HCT116 (cell line): ENCODE measurements around the gene NFASC. TPM values are rescaled to one million over a fixed set of nuclear protein-coding genes. Genes with fewer than 3 reads are reported as not detected.

Experiments
- ATAC-seq: fragments of 200-7000 bp; cut with Tn5 transposase; 2 replicates; pipeline ENCODE4 v1.9.1; 2020; ENCODE audit warnings: mild to moderate bottlenecking, moderate library complexity
- BruUV-seq: library from RNA; stranded (reverse); fragments of 400-500 nt; replicated peaks from 2 replicates; lab custom pipeline; 2021; lab: Mats Ljungman, UMichigan
- CTCF ChIA-PET: fragments of 300-600 bp; sonication (Branson Sonifier 250); formaldehyde crosslinking; loops from one replicate; lab custom pipeline; 2021; ENCODE audit warnings: antibody characterized with exemption; lab: Charles Lee
- POLR2A ChIA-PET: fragments of 300-600, 350-600 bp; sonication (Branson Sonifier 250); formaldehyde crosslinking; loops from one replicate; lab custom pipeline; 2021; ENCODE audit warnings: antibody characterized with exemption; lab: Charles Lee
- RAD21 ChIA-PET, 2 experiments: fragments of 300-600 bp; sonication (Branson Sonifier 250); formaldehyde crosslinking; loops; one replicate each; lab custom pipeline; 2023; ENCODE audit warnings: low total read pairs in 2 of 2; ENCODE audit not compliant: uncharacterized antibody in 2 of 2, unreplicated experiment in 2 of 2, low non-redundant PET in 1 of 2; lab: Charles Lee
- DNase-seq: peaks from one replicate; pipeline ENCODE4 v3.0.0-alpha.2; 2010; ENCODE audit warnings: low read depth, low spot score
- H2AFZ ChIP-seq: fragments of 200-600 bp; shearing (Covaris generic), sonication (generic); 2 replicates; pipeline ENCODE4 v1.6.1; 2017; ENCODE audit warnings: low read depth, mixed run types, mixed read lengths, antibody characterized with exemption, low read length; ENCODE audit not compliant: poor library complexity, severe bottlenecking
- H3K27ac ChIP-seq: 2 replicates; pipeline ENCODE4 v1.5.1; 2012; ENCODE audit warnings: low read depth, low read length
- H3K27me3 ChIP-seq: fragments of 200-600 bp; sonication (generic); 2 replicates; pipeline ENCODE4 v1.6.1; 2016; ENCODE audit warnings: mixed run types, low read length, mixed read lengths; ENCODE audit not compliant: insufficient read depth
- H3K36me3 ChIP-seq, 2 experiments: fragments of 200-500 bp in 1 of 2; fragments of 200-600 bp in 1 of 2; sonication (Bioruptor generic) in 1 of 2; sonication (generic) in 1 of 2; 2 replicates each; pipeline versions ENCODE4 v1.5.1 to v1.6.1; 2014 to 2016; ENCODE audit warnings: low read length in 2 of 2, inconsistent platforms in 1 of 2, mixed read lengths in 1 of 2, mixed run types in 1 of 2; ENCODE audit not compliant: insufficient read depth in 2 of 2, control insufficient read depth in 1 of 2
- H3K4me1 ChIP-seq, 2 experiments: fragments of 200-600 bp in 1 of 2; sonication (generic) in 1 of 2; 2 replicates each; pipeline versions ENCODE4 v1.5.1 to v1.6.1; 2012 to 2017; ENCODE audit warnings: low read length in 2 of 2, inconsistent platforms in 1 of 2, mild to moderate bottlenecking in 1 of 2, mixed read lengths in 1 of 2, mixed run types in 1 of 2, moderate library complexity in 1 of 2; ENCODE audit not compliant: insufficient read depth in 2 of 2, control insufficient read depth in 1 of 2
- H3K4me2 ChIP-seq: fragments of 200-600 bp; sonication (generic); 2 replicates; pipeline ENCODE4 v1.6.1; 2017; ENCODE audit warnings: mixed run types, low read length, mixed read lengths
- H3K4me3 ChIP-seq, 2 experiments: fragments of 200-600 bp in 1 of 2; sonication (generic) in 1 of 2; replicated peaks in 1 of 2; 2 replicates each; pipeline ENCODE4 v1.5.1; 2011 to 2016; ENCODE audit warnings: low read length in 2 of 2, control low read depth in 1 of 2, low read depth in 1 of 2, mild to moderate bottlenecking in 1 of 2, mixed read lengths in 1 of 2, mixed run types in 1 of 2
- H3K79me2 ChIP-seq: fragments of 200-600 bp; sonication (generic); 2 replicates; pipeline ENCODE4 v1.6.1; 2017; ENCODE audit warnings: mild to moderate bottlenecking, mixed run types, low read length, moderate library complexity, mixed read lengths; ENCODE audit not compliant: insufficient read depth
- H3K9ac ChIP-seq: fragments of 200-600 bp; sonication (generic); 2 replicates; pipeline ENCODE4 v1.6.1; 2016; ENCODE audit warnings: low read length, mixed read lengths
- H3K9me2 ChIP-seq: fragments of 200-600 bp; sonication (generic), shearing (Covaris generic); 2 replicates; pipeline ENCODE4 v1.6.1; 2017; ENCODE audit warnings: mixed run types, mild to moderate bottlenecking, moderate library complexity; ENCODE audit not compliant: insufficient read depth
- H3K9me3 ChIP-seq, 2 experiments: fragments of 200-500 bp in 1 of 2; fragments of 200-600 bp in 1 of 2; sonication (Bioruptor generic) in 1 of 2; sonication (generic) in 1 of 2; 2 replicates each; pipeline ENCODE4 v1.6.1; 2014 to 2017; ENCODE audit warnings: low read length in 2 of 2, mixed read lengths in 2 of 2, inconsistent platforms in 1 of 2, low read depth in 1 of 2, mild to moderate bottlenecking in 1 of 2, mixed run types in 1 of 2, moderate library complexity in 1 of 2; ENCODE audit not compliant: control insufficient read depth in 1 of 2, insufficient read depth in 1 of 2
- H4K20me1 ChIP-seq: fragments of 200-600 bp; sonication (generic), shearing (Covaris generic); 2 replicates; pipeline ENCODE4 v1.6.1; 2017; ENCODE audit warnings: mixed run types, mild to moderate bottlenecking, moderate library complexity; ENCODE audit not compliant: insufficient read depth
- CEBPB ChIP-seq: IDR thresholded peaks from 2 replicates; pipeline ENCODE4 v1.6.1; 2012; ENCODE audit warnings: low read depth
- ELF1 ChIP-seq: IDR thresholded peaks from 2 replicates; pipeline ENCODE4 v1.6.1; 2012; ENCODE audit warnings: low read depth, borderline replicate concordance
- EZH2 ChIP-seq: fragments of 200-600 bp; sonication (generic); IDR thresholded peaks from 2 replicates; pipeline ENCODE4 v1.6.1; 2017; ENCODE audit warnings: antibody characterized with exemption, mixed run types
- EZH2phosphoT487 ChIP-seq: fragments of 200-600 bp; IDR thresholded peaks from 2 replicates; pipeline ENCODE4 v1.6.1; 2018; ENCODE audit warnings: antibody characterized with exemption, borderline replicate concordance
- FOSL1 ChIP-seq: IDR thresholded peaks from 2 replicates; pipeline ENCODE4 v1.6.1; 2012; ENCODE audit warnings: low read depth
- JUND ChIP-seq: IDR thresholded peaks from 2 replicates; pipeline ENCODE4 v1.6.1; 2012
- SP1 ChIP-seq: IDR thresholded peaks from 2 replicates; pipeline ENCODE4 v1.6.1; 2012; ENCODE audit warnings: low read depth
- SRF ChIP-seq: IDR thresholded peaks from 2 replicates; pipeline ENCODE4 v1.6.1; 2012; ENCODE audit warnings: low read depth
- ZFX ChIP-seq: fragments of 450-650 bp; IDR thresholded peaks from 2 replicates; pipeline ENCODE4 v1.6.1; 2017
- ZNF274 ChIP-seq: fragments of 200-500 bp; sonication (Bioruptor generic); IDR thresholded peaks from 2 replicates; pipeline ENCODE4 v1.6.1; 2014; ENCODE audit warnings: mild to moderate bottlenecking, low read depth, low read length, inconsistent platforms
- intact Hi-C: fragments of 100-400 bp; cut with micrococcal nuclease; formaldehyde crosslinking; loops from 2 replicates; pipeline ENCODE4 v1.10.0; 2022
- total RNA-seq: library from RNA; stranded (reverse); gene quantifications from one replicate; pipeline ENCODE4 v1.2.1, GENCODE V29; 2021; ENCODE audit not compliant: unreplicated experiment
- TF ChIP-seq, protein P1 (sequence below): IDR thresholded peaks from 2 replicates; pipeline ENCODE4 v1.6.1; 2012; ENCODE audit warnings: low read depth
- TF ChIP-seq, protein P2 (sequence below), 3 experiments: fragments of 200-600 bp in 1 of 3; sonication (generic) in 1 of 3; IDR thresholded peaks in 2 of 3; conservative IDR thresholded peaks in 1 of 3; 2 replicates each; pipeline ENCODE4 v1.5.1; 2012 to 2017; ENCODE audit warnings: low read depth in 2 of 3, low read length in 2 of 3, antibody characterized with exemption in 1 of 3, borderline replicate concordance in 1 of 3, control low read depth in 1 of 3, mild to moderate bottlenecking in 1 of 3, mixed read lengths in 1 of 3, mixed run types in 1 of 3, moderate library complexity in 1 of 3; ENCODE audit not compliant: insufficient read depth in 1 of 3
- TF ChIP-seq, protein P3 (sequence below): IDR thresholded peaks from 2 replicates; pipeline ENCODE4 v1.6.1; 2011; ENCODE audit warnings: mild to moderate bottlenecking, low read length, moderate library complexity; ENCODE audit not compliant: insufficient replicate concordance; ENCODE audit errors: extremely low read depth

NFASC gene
- total RNA-seq, 1 experiment from 2014 or later = 0.57 TPM

DNA sequence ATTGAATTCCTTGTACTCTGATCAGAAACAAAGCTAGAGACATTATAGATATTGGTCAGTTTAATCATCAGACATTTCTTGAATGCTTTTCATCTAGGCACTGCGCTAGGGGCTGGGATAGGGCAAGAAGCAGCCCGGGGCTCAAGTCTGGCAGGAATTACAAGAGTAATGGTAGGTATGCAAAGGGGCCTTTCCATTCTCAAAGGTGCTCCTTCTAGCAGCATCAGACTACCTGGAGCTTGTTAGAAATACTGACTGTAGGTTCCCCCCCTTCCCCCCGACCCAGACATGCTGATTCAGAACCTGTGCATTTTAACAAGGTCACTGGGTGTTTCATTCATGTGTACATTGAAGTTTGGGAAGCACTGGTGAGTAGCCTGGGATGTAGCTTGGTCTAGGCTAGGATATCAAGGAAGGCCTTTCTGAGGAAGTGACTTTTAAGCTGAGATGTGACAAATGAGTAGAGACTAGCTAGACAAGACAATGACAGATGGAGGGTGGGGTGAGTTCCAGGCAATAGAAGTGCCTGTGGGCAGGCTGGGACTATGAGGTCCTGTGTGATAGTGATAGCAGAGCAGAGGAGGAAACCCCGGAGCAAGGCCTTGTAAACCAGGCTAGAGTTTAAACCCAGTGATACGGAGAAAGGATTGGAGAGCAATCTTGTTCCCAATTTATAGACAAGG lies 26.3 kb downstream of the NFASC start:
- no peak for TF ChIP-seq ZNF274
- no peak for TF ChIP-seq JUND
- TF ChIP-seq SRF = no peak

DNA sequence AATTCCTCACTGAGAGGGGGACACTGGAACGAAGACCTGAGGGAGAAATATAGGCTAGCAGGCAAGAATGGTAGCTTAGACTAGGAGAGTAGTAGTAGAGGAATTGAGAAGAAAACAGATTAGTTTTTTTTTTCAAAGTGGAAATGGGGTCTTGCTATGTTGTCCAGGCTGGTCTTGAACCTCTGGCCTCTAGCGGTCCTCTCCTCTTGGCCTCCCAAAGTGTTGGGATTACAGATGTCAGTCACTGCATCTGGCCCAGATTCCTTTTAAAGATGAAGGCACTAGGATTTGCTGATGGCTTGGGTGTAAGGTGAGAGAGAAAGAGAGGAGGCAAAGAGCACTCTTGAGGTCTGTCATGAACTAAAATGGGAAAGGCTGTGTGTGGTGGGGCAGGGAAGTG lies 30.1 kb downstream of the NFASC start:
- no TSS peak for BruUV-seq
- H3K4me2 ChIP-seq = no peak overlapping the region
- peaks cover 49% of the 10 kb centered on the region for H3K27me3 ChIP-seq
- TF ChIP-seq, protein P1, sequence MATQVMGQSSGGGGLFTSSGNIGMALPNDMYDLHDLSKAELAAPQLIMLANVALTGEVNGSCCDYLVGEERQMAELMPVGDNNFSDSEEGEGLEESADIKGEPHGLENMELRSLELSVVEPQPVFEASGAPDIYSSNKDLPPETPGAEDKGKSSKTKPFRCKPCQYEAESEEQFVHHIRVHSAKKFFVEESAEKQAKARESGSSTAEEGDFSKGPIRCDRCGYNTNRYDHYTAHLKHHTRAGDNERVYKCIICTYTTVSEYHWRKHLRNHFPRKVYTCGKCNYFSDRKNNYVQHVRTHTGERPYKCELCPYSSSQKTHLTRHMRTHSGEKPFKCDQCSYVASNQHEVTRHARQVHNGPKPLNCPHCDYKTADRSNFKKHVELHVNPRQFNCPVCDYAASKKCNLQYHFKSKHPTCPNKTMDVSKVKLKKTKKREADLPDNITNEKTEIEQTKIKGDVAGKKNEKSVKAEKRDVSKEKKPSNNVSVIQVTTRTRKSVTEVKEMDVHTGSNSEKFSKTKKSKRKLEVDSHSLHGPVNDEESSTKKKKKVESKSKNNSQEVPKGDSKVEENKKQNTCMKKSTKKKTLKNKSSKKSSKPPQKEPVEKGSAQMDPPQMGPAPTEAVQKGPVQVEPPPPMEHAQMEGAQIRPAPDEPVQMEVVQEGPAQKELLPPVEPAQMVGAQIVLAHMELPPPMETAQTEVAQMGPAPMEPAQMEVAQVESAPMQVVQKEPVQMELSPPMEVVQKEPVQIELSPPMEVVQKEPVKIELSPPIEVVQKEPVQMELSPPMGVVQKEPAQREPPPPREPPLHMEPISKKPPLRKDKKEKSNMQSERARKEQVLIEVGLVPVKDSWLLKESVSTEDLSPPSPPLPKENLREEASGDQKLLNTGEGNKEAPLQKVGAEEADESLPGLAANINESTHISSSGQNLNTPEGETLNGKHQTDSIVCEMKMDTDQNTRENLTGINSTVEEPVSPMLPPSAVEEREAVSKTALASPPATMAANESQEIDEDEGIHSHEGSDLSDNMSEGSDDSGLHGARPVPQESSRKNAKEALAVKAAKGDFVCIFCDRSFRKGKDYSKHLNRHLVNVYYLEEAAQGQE = no peak
- TF ChIP-seq, protein P2, sequence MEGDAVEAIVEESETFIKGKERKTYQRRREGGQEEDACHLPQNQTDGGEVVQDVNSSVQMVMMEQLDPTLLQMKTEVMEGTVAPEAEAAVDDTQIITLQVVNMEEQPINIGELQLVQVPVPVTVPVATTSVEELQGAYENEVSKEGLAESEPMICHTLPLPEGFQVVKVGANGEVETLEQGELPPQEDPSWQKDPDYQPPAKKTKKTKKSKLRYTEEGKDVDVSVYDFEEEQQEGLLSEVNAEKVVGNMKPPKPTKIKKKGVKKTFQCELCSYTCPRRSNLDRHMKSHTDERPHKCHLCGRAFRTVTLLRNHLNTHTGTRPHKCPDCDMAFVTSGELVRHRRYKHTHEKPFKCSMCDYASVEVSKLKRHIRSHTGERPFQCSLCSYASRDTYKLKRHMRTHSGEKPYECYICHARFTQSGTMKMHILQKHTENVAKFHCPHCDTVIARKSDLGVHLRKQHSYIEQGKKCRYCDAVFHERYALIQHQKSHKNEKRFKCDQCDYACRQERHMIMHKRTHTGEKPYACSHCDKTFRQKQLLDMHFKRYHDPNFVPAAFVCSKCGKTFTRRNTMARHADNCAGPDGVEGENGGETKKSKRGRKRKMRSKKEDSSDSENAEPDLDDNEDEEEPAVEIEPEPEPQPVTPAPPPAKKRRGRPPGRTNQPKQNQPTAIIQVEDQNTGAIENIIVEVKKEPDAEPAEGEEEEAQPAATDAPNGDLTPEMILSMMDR (IDR thresholded peaks at IDR 0.05 in 2 of 3, conservative IDR thresholded peaks at IDR 0.05 in 1 of 3; ENCODE audit: borderline replicate concordance in 1 of 3, insufficient read depth in 1 of 3, low read depth in 2 of 3, low read length in 2 of 3) = no peak
- TF ChIP-seq FOSL1 (no peak), EZH2phosphoT487 (no peak), EZH2 (no peak), SP1 (no peak), ZFX (no peak), ELF1 (no peak), CEBPB (no peak)
- TF ChIP-seq, protein P3, sequence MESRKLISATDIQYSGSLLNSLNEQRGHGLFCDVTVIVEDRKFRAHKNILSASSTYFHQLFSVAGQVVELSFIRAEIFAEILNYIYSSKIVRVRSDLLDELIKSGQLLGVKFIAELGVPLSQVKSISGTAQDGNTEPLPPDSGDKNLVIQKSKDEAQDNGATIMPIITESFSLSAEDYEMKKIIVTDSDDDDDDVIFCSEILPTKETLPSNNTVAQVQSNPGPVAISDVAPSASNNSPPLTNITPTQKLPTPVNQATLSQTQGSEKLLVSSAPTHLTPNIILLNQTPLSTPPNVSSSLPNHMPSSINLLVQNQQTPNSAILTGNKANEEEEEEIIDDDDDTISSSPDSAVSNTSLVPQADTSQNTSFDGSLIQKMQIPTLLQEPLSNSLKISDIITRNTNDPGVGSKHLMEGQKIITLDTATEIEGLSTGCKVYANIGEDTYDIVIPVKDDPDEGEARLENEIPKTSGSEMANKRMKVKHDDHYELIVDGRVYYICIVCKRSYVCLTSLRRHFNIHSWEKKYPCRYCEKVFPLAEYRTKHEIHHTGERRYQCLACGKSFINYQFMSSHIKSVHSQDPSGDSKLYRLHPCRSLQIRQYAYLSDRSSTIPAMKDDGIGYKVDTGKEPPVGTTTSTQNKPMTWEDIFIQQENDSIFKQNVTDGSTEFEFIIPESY = no peak

More for the DNA sequence above, 26.3 kb downstream of the NFASC start:
- Histone ChIP-seq H3K79me2 (no peaks in the 10 kb centered on the region), H3K36me3 (no peaks in the 10 kb centered on the region), H3K4me2 (no peak overlapping the region), H3K27me3 (peaks cover 49% of the 10 kb centered on the region), H3K9me3 (no peaks in the 10 kb centered on the region), H2AFZ (no peak overlapping the region), H4K20me1 (no peaks in the 10 kb centered on the region), H3K27ac (no peak overlapping the region), H3K9ac (no peak overlapping the region), H3K4me1 (no peaks in the 10 kb centered on the region), H3K4me3 (no peak overlapping the region), H3K9me2 (no peaks in the 10 kb centered on the region)
- POLR2A ChIA-PET = no interaction called here
- BruUV-seq = no TSS peak
- RAD21 ChIA-PET = no interaction called here
- intact Hi-C loops = no loop called here
- ATAC-seq (no peak), DNase-seq (no peak)
- CTCF ChIA-PET = no interaction called here

More for the DNA sequence above, 30.1 kb downstream of the NFASC start:
- H3K4me1 ChIP-seq = no peaks in the 10 kb centered on the region
- H3K4me3 ChIP-seq = no peak overlapping the region
- no peaks in the 10 kb centered on the region for H3K36me3 ChIP-seq
- H3K79me2 ChIP-seq = no peaks in the 10 kb centered on the region
- no peaks in the 10 kb centered on the region for H3K9me3 ChIP-seq
- H2AFZ ChIP-seq = no peak overlapping the region
- H3K27ac ChIP-seq = no peak overlapping the region
- RAD21 ChIA-PET = no interaction called here
- no peaks in the 10 kb centered on the region for H3K9me2 ChIP-seq
- H3K9ac ChIP-seq = no peak overlapping the region
- POLR2A ChIA-PET = no interaction called here
- CTCF ChIA-PET = no interaction called here
- DNase-seq (no peak), ATAC-seq (no peak)
- intact Hi-C loops = no loop called here
- no peaks in the 10 kb centered on the region for H4K20me1 ChIP-seq
